Astrocyte of the cerebellum (primary cell): Measurements from ENCODE around the gene SNRPA1.

ENCODE experiments used
- DNase-seq: peaks from one replicate; pipeline ENCODE4 v3.0.0-alpha.2; 2011; ENCODE audit warnings: low read depth
- H3K4me3 ChIP-seq: 2 replicates; pipeline ENCODE4 v1.5.1; 2011; ENCODE audit warnings: mild to moderate bottlenecking, low read depth, low read length, moderate library complexity
- in situ Hi-C: cut with HindIII; loops from 2 replicates; pipeline ENCODE4 v1.10.0; 2017; ENCODE audit warnings: low sequenced_read_pairs
- TF ChIP-seq, protein P1 (sequence below): IDR thresholded peaks from 2 replicates; pipeline ENCODE4 v1.5.1; 2012; ENCODE audit warnings: low read length, low read depth, moderate library complexity, mild to moderate bottlenecking; ENCODE audit errors: missing control alignments

SNRPA1 gene

DNA sequence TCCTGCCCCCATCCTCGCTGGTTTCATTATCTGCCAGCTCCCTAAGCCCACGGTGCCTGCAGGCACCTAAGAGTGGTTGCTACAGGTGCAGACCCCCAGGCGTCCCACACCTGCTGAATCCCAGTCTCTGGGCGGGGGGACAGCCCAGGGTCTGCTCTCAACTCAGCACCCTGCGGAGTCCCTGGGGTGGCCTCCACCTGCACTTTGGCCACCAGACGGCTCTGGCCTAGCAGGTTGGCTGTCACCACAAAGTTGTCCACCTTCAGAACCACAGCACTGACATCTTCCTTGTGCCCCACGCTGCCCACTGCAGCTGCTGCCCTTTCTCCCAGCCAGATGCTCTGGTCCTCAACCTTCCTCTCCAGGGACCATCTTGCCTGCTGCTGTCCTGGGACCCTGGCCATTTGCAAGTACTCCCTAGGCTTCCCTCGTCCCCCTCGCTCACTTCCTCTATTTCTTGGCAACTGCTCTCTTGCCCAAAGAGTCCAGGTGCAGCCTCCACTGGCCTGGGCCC lies 34.9 kb upstream of the SNRPA1 start:
- in situ Hi-C loops: no loop called here
- TF ChIP-seq, protein P1, sequence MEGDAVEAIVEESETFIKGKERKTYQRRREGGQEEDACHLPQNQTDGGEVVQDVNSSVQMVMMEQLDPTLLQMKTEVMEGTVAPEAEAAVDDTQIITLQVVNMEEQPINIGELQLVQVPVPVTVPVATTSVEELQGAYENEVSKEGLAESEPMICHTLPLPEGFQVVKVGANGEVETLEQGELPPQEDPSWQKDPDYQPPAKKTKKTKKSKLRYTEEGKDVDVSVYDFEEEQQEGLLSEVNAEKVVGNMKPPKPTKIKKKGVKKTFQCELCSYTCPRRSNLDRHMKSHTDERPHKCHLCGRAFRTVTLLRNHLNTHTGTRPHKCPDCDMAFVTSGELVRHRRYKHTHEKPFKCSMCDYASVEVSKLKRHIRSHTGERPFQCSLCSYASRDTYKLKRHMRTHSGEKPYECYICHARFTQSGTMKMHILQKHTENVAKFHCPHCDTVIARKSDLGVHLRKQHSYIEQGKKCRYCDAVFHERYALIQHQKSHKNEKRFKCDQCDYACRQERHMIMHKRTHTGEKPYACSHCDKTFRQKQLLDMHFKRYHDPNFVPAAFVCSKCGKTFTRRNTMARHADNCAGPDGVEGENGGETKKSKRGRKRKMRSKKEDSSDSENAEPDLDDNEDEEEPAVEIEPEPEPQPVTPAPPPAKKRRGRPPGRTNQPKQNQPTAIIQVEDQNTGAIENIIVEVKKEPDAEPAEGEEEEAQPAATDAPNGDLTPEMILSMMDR: no peak
- H3K4me3 ChIP-seq: no peak overlapping the region
- no peak for DNase-seq

DNA sequence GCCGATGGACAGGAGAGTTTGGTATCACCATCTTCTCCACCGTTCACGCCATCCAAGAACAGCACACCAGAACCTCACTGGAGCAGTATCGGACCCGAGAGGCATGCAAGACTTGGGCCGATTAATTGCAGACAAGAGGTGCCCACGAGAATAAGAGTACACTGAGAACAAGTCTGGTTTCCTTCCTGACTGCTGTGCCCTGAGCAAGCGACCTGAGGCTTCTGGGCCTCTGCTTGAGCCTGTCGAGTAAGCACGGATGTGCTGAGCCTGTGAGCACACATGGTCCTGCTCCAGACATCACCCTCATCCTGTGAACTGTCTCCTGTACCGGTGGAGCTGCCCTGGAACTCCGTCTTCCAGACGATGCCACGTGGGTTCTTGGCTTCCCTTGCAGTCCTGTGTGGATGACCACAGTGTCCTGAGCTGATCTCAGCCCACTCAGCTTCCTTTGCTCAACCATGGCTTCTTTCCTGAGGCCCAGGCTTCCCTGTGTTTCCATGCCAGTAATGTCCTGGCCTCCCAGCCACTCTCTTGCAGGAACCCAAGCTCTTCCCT lies 34.3 kb upstream of the SNRPA1 start:
- TF ChIP-seq, protein P1: no peak
- in situ Hi-C loops: no loop called here

DNA sequence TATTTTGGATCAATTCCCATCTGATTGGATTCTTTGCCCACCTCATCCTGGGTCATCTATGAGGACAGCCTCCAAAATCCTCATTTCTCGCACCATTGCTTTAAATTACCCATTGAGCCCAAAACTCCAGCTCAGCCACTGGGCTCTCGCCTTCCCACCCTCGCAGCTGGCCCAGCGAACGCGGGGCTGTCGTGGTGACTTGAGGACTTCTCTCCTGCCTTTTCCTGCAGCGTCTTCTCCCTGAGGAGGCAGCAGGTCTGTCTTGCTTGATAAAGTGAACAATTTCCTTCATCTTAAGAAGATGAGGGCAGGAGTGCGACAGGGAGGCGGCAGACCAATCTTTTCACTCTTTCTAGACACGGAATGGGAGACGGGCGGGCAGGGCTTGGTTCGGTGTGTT lies 33.0 kb upstream of the SNRPA1 start:
- TF ChIP-seq, protein P1: no peak
- in situ Hi-C loops: no loop called here
- H3K4me3 ChIP-seq: no peak overlapping the region
- DNase-seq: no peak

More for the DNA sequence above, 34.3 kb upstream of the SNRPA1 start:
- no peak for DNase-seq
- no peak overlapping the region for H3K4me3 ChIP-seq

DNA sequence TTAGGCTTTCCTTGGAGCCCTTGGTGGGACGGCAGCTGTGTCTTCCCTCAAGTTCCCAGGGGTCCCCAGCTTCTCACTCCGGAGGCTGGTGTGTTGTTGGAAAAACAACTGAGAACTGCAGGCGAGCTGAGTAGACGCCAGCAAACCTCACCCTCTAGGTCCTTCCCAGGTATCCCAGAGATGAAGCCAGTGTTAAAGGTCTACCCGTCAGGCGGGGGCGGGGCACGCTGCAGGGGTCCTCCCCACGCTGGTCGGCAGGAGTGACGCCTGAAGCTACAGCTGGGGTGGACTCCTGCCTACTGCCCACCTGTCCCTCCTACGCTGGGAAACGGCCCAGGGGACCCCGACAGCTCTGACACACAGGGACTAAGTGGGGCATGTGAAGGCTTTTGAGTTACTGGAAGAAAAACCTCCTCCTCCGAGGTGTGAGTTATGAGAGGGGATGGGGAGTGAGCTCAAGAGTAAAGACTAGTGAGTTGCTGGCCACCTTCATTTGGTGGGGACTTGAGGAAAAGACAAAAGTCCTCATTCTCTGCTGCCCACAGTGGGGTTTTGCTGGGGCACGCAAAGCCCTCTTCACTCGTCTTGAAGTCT lies 32.2 kb upstream of the SNRPA1 start:
- no peak for DNase-seq
- H3K4me3 ChIP-seq: no peak overlapping the region
- TF ChIP-seq, protein P1: no peak
- in situ Hi-C loops: no loop called here

DNA sequence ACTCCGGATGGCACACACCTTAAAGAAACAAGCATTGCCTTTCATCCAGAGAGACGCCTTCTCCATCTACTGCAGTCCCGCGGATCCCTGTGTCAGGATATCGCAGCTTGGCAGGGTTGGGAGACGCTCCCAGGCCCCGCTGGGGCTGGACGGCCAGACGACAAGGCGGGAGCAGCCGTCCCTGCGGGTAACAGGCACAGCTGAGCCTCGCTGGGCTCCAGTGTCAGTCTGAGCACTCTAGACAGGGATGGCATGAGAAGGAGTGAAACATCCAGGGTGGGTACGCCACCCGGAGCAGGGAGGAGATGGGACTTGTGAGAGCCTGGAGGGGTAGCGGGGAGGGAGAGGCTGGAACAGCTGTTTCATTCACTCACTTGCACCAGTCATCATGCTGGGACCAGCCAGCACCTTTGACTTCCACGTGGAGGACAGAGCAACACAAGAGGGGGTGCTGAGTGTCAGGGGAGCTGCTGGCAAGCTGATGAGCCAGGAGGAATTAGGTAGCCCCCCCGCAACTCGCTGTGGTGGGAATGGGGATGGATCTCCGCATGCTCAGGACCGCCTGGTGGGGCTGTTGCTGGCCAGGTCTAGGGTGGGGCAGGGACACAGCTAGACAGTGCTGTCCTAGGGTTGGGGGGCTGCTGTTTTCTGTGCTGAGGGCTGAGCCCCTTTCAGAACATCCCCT lies 31.6 kb upstream of the SNRPA1 start:
- TF ChIP-seq, protein P1: no peak
- H3K4me3 ChIP-seq: no peak overlapping the region
- in situ Hi-C loops: no loop called here
- no peak for DNase-seq

DNA sequence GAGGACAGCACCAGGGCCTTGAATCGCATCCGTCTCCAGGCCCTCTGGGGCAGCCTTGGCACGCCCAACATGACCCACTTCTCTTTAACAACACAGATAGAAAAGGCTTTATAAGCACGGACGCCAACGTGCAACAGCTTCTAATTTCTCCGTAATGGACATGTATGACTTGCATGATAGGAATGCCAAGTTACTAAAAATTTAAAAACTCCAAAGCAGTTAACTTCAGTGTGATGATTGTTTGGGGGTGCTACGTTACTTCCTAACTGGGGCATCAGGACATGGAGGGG lies 30.9 kb upstream of the SNRPA1 start:
- DNase-seq: no peak
- TF ChIP-seq, protein P1: no peak
- no peak overlapping the region for H3K4me3 ChIP-seq
- in situ Hi-C loops: no loop called here
